Progenitor cell of endocrine pancreas (in vitro differentiated cells): ENCODE data around the gene CCM2. TPM values are rescaled to one million over a fixed set of nuclear protein-coding genes. Genes with fewer than 3 reads are reported as not detected.

ENCODE experiments used
- DNase-seq: peaks from one replicate; pipeline ENCODE4 v3.0.0; 2021; ENCODE audit warnings: low spot score; ENCODE audit not compliant: unreplicated experiment
- H3K27ac Mint-ChIP-seq: 2 replicates; pipeline ENCODE4 v1.8.0; 2021; ENCODE audit warnings: mild to moderate bottlenecking, moderate library complexity, mixed read lengths
- H3K27me3 Mint-ChIP-seq: 2 replicates; pipeline ENCODE4 v1.8.0; 2021; ENCODE audit warnings: mixed read lengths
- H3K36me3 Mint-ChIP-seq: 2 replicates; pipeline ENCODE4 v1.8.0; 2022; ENCODE audit warnings: mixed read lengths; ENCODE audit not compliant: insufficient read depth
- H3K4me1 Mint-ChIP-seq: 2 replicates; pipeline ENCODE4 v1.8.0; 2021; ENCODE audit warnings: low read depth, mixed read lengths
- H3K4me3 Mint-ChIP-seq: 2 replicates; pipeline ENCODE4 v1.8.0; 2021; ENCODE audit warnings: low read depth, mild to moderate bottlenecking, moderate library complexity, mixed read lengths
- H3K9me3 Mint-ChIP-seq: 2 replicates; pipeline ENCODE4 v1.8.0; 2021; ENCODE audit warnings: low read depth, mixed read lengths
- CTCF ChIP-seq: fragments of 200-600 bp; sonication (generic); IDR thresholded peaks from one replicate; pipeline ENCODE4 v1.5.0; 2021; ENCODE audit warnings: antibody characterized with exemption, mild to moderate bottlenecking; ENCODE audit not compliant: unreplicated experiment
- total RNA-seq: library from RNA; stranded (reverse); gene quantifications from 2 replicates; pipeline ENCODE4 v1.2.1, GENCODE V29; 2021

The CCM2 gene
- total RNA-seq, 1 donor from 2014 or later, result 43.0 TPM

GRCh38 chr7:44981035-44981706 lies 18.8 kb upstream of the CCM2 start:
- DNase-seq, result no peak
- no peak overlapping the region for H3K27ac Mint-ChIP-seq
- H3K27me3 Mint-ChIP-seq, result no peaks in the 10 kb centered on the region
- H3K4me1 Mint-ChIP-seq, result peaks cover 19% of the 10 kb centered on the region
- no peak overlapping the region for H3K4me3 Mint-ChIP-seq
- peaks cover 11% of the 10 kb centered on the region for H3K36me3 Mint-ChIP-seq
- TF ChIP-seq CTCF, result no peak
- no peaks in the 10 kb centered on the region for H3K9me3 Mint-ChIP-seq

GRCh38 chr7:44982535-44982923 lies 17.5 kb upstream of the CCM2 start:
- peak overlapping the region; percentile 33 for H3K27ac Mint-ChIP-seq
- H3K4me1 Mint-ChIP-seq, result peaks cover 28% of the 10 kb centered on the region
- H3K9me3 Mint-ChIP-seq, result no peaks in the 10 kb centered on the region
- H3K4me3 Mint-ChIP-seq, result no peak overlapping the region
- H3K36me3 Mint-ChIP-seq, result peaks cover 11% of the 10 kb centered on the region
- TF ChIP-seq CTCF, result no peak
- DNase-seq, result no peak
- no peaks in the 10 kb centered on the region for H3K27me3 Mint-ChIP-seq

- H3K9me3 Mint-ChIP-seq, result no peaks in the 10 kb centered on the region
- no peak overlapping the region for H3K4me3 Mint-ChIP-seq
- H3K36me3 Mint-ChIP-seq, result peaks cover 11% of the 10 kb centered on the region
- no peak overlapping the region for H3K27ac Mint-ChIP-seq
- DNase-seq, result no peak
- no peak for TF ChIP-seq CTCF
- H3K4me1 Mint-ChIP-seq, result peaks cover 32% of the 10 kb centered on the region
- H3K27me3 Mint-ChIP-seq, result no peaks in the 10 kb centered on the region
Observed at GRCh38 chr7:44982970-44983369, 17.0 kb upstream of the CCM2 start.

DNA sequence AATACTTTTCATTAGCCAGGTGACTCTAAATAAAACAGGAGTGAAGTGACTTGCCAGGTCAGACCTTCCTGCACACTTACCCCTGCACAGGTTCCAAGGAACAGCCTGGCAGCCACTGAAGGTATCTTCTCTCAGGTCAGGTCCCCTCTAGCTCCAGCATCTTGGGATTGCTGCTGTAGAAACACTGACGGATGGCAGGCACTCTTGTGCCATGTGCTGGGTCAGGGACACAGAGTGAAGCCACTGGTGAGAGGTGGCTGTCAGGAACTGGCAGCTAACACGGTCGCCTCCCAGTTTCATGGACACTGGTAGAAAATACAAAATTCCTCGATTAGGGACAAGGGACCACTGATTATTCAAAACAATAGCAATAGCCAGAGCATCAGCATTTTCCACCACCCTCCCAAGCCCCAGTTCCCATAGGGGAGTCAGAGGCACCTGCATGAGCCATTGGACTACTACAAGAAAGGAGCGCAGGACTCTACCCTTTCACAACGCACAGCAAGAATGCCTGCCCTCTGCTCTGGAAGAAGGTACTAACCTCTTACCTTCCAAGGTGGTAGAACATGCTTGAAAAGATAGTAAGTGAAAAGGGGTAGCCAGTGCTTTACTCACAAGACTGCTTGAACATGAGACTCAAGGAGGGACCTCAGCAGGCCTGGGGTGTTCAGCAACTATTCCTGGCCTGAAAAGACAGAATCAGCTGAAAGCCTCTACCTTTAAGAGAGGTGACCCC lies 16.1 kb upstream of the CCM2 start:
- TF ChIP-seq CTCF, result no peak
- Mint-ChIP-seq H3K27me3 (no peaks in the 10 kb centered on the region), H3K36me3 (peaks cover 11% of the 10 kb centered on the region), H3K4me3 (peak overlapping the region; percentile 95), H3K4me1 (peaks cover 32% of the 10 kb centered on the region), H3K9me3 (no peaks in the 10 kb centered on the region), H3K27ac (peak overlapping the region; percentile 78)
- no peak for DNase-seq

DNA sequence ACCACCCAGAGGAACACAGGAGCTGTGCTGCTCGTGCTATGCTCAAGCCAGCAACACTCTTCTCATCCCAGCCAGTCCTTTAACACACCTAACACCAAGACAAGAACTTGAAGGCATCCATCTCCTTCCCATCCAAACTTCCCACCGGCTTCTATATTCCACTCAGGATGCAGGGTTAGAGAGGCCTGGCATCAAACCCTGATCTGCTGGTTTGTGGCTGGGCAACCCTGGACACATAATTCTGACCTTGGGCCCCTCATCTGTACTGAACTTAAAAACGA lies 15.6 kb upstream of the CCM2 start:
- no peak for TF ChIP-seq CTCF
- H3K27ac Mint-ChIP-seq, result peak overlapping the region; percentile 78
- H3K9me3 Mint-ChIP-seq, result no peaks in the 10 kb centered on the region
- peaks cover 11% of the 10 kb centered on the region for H3K36me3 Mint-ChIP-seq
- no peaks in the 10 kb centered on the region for H3K27me3 Mint-ChIP-seq
- peaks cover 32% of the 10 kb centered on the region for H3K4me1 Mint-ChIP-seq
- no peak for DNase-seq
- H3K4me3 Mint-ChIP-seq, result peak overlapping the region; percentile 95
